HFFc6 (cell line): Measurements from ENCODE around the gene PTPRM. TPM values are rescaled to one million over a fixed set of nuclear protein-coding genes. Genes with fewer than 3 reads are reported as not detected.

Experiments used
- DNase-seq: peaks from one replicate; pipeline ENCODE4 v3.0.0-alpha.2; 2018
- H3K27ac Mint-ChIP-seq: 2 replicates; pipeline ENCODE4 v1.8.0; 2020; ENCODE audit warnings: mild to moderate bottlenecking, mixed read lengths
- H3K27me3 Mint-ChIP-seq: 2 replicates; pipeline ENCODE4 v1.8.0; 2021; ENCODE audit warnings: mild to moderate bottlenecking, moderate library complexity, mixed read lengths; ENCODE audit not compliant: insufficient read depth
- H3K36me3 Mint-ChIP-seq: 2 replicates; pipeline ENCODE4 v1.8.0; 2021; ENCODE audit warnings: low read depth, mixed read lengths
- H3K4me1 Mint-ChIP-seq: 2 replicates; pipeline ENCODE4 v1.8.0; 2020; ENCODE audit warnings: low read depth, mixed read lengths
- H3K4me3 Mint-ChIP-seq: 2 replicates; pipeline ENCODE4 v1.8.0; 2020; ENCODE audit warnings: mild to moderate bottlenecking, moderate library complexity, mixed read lengths
- H3K9me3 Mint-ChIP-seq: 2 replicates; pipeline ENCODE4 v1.8.0; 2020; ENCODE audit warnings: mild to moderate bottlenecking, mixed read lengths
- CTCF ChIP-seq: fragments of 200-600 bp; sonication (generic); IDR thresholded peaks from 2 replicates; pipeline ENCODE4 v1.5.0; 2021; ENCODE audit warnings: antibody characterized with exemption, mild to moderate bottlenecking
- total RNA-seq, 6 experiments: library from RNA; stranded (reverse); fragmentation: NEBNext Ultra II Directional; extraction: Animal tissue kit (Norgen Biotek cat#: 25700); gene quantifications; 2 replicates in 1 of 6; 3 replicates in 5 of 6; pipeline ENCODE4 v1.2.3, GENCODE V29; 2021

PTPRM gene
- total RNA-seq, 6 experiments from 2014 or later = 39.4 to 49.8 (median 43.8) TPM

- Mint-ChIP-seq H3K27me3 (peaks cover 17% of the 10 kb centered on the region), H3K27ac (no peak overlapping the region), H3K4me3 (no peak overlapping the region), H3K4me1 (no peaks in the 10 kb centered on the region), H3K9me3 (no peaks in the 10 kb centered on the region), H3K36me3 (no peaks in the 10 kb centered on the region)
- TF ChIP-seq CTCF = no peak
- DNase-seq = no peak
Measured at GRCh38 chr18:7524786-7525185, 42.3 kb upstream of the PTPRM start.

- H3K9me3 Mint-ChIP-seq = no peaks in the 10 kb centered on the region
- DNase-seq = no peak
- TF ChIP-seq CTCF = no peak
- no peak overlapping the region for H3K4me3 Mint-ChIP-seq
- no peak overlapping the region for H3K27ac Mint-ChIP-seq
- H3K36me3 Mint-ChIP-seq = no peaks in the 10 kb centered on the region
- H3K27me3 Mint-ChIP-seq = peaks cover 15% of the 10 kb centered on the region
- peaks cover 12% of the 10 kb centered on the region for H3K4me1 Mint-ChIP-seq
Measured at GRCh38 chr18:7532942-7533341, 34.2 kb upstream of the PTPRM start.

GRCh38 chr18:7535436-7536205 lies 31.5 kb upstream of the PTPRM start:
- Mint-ChIP-seq H3K27me3 (peaks cover 6% of the 10 kb centered on the region), H3K4me3 (no peak overlapping the region), H3K27ac (no peak overlapping the region), H3K9me3 (no peaks in the 10 kb centered on the region), H3K4me1 (peaks cover 12% of the 10 kb centered on the region), H3K36me3 (no peaks in the 10 kb centered on the region)
- TF ChIP-seq CTCF = no peak
- no peak for DNase-seq

- H3K4me1 Mint-ChIP-seq = peaks cover 12% of the 10 kb centered on the region
Measured at GRCh38 chr18:7537145-7537544, 30.0 kb upstream of the PTPRM start.

GRCh38 chr18:7541835-7542234 lies 25.3 kb upstream of the PTPRM start:
- no peak for TF ChIP-seq CTCF
- Mint-ChIP-seq H3K36me3 (no peaks in the 10 kb centered on the region), H3K4me3 (no peak overlapping the region), H3K27ac (no peak overlapping the region), H3K27me3 (peaks cover 15% of the 10 kb centered on the region), H3K4me1 (no peaks in the 10 kb centered on the region), H3K9me3 (no peaks in the 10 kb centered on the region)
- DNase-seq = no peak

More at GRCh38 chr18:7537145-7537544, 30.0 kb upstream of the PTPRM start:
- H3K27me3 Mint-ChIP-seq = peaks cover 10% of the 10 kb centered on the region
- H3K4me3 Mint-ChIP-seq = no peak overlapping the region
- TF ChIP-seq CTCF = no peak
- H3K27ac Mint-ChIP-seq = no peak overlapping the region
- H3K9me3 Mint-ChIP-seq = no peaks in the 10 kb centered on the region
- H3K36me3 Mint-ChIP-seq = no peaks in the 10 kb centered on the region
- no peak for DNase-seq
